ENCODE results near the gene GTPBP2. TPM values are rescaled to one million over a fixed set of nuclear protein-coding genes. Genes with fewer than 3 reads are reported as not detected.
"Not testable (repeated sequence)": the region's sequence is repeated elsewhere in the genome, so short reads cannot be mapped to it uniquely, and the experiment has no call there.

Gene GTPBP2
- total RNA-seq, 4 donors from 2014 or later, result 28.2 to 31.0 (median 30.0) TPM

DNA sequence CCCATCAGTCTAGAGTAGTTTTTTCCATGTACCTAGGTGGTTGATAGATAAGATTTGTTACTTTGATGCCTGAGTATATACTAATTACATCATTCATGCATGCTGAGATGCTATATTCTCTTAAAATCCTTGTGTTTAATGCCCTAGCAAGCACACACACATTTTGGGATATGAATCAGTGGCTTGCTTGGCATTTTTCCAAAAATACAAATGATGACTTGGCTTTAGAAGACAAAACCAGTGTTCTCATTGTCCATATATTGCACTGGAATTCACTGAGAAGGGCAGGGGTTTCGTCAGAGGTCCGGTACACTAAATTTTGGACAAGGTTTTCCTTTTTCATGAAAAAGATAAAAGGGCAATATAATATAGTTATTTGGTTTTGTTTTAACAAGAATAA lies 24.9 kb downstream of the GTPBP2 start:
- Histone ChIP-seq H3K9me3 (no peaks in the 10 kb centered on the region), H3K4me3 (no peak overlapping the region), H3K27me3 (no peaks in the 10 kb centered on the region), H3K4me1 (peaks cover 0 to 8% (median 2%) of the 10 kb centered on the region in 4 donors), H3K27ac (replicated peaks in 1 of 4) (no peak overlapping the region), H3K36me3 (peaks cover 13 to 75% (median 41%) of the 10 kb centered on the region in 4 donors)
- 79% methylated on average over 2 of the region's 2 CpGs for WGBS
- TF ChIP-seq EP300 (IDR thresholded peaks at IDR 0.05), result no peak
- no peak for TF ChIP-seq POLR2A (IDR thresholded peaks at IDR 0.05; ENCODE audit: low read depth)
- DNase-seq (ENCODE audit: extremely low spot score), result no peak
- intact Hi-C loops (cut with DNase I), result no loop called here

DNA sequence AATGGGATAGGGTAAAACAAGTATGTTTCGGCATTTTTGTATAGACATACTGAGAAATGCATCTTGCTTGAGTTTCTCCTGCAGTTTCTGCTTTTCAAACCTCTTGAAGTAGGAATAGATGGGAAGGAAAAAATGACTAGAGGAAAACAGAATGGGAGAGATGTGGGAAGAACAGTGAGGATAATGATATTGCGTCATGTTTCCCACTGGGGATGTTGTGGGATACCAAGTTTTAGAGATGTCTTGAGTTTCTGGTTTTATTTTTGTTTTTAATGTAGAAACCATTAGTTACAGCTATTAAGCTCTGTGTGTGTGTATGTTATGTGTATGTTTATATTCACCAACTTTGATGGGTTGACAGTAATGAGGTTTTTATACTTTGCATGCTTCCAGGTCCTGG lies 28.5 kb downstream of the GTPBP2 start:
- TF ChIP-seq POLR2AphosphoS5 (IDR thresholded peaks at IDR 0.05) (no peak), POLR2A (IDR thresholded peaks at IDR 0.05; ENCODE audit: low read depth) (no peak), EP300 (IDR thresholded peaks at IDR 0.05) (no peak)
- TF ChIP-seq, protein P1, sequence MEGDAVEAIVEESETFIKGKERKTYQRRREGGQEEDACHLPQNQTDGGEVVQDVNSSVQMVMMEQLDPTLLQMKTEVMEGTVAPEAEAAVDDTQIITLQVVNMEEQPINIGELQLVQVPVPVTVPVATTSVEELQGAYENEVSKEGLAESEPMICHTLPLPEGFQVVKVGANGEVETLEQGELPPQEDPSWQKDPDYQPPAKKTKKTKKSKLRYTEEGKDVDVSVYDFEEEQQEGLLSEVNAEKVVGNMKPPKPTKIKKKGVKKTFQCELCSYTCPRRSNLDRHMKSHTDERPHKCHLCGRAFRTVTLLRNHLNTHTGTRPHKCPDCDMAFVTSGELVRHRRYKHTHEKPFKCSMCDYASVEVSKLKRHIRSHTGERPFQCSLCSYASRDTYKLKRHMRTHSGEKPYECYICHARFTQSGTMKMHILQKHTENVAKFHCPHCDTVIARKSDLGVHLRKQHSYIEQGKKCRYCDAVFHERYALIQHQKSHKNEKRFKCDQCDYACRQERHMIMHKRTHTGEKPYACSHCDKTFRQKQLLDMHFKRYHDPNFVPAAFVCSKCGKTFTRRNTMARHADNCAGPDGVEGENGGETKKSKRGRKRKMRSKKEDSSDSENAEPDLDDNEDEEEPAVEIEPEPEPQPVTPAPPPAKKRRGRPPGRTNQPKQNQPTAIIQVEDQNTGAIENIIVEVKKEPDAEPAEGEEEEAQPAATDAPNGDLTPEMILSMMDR (IDR thresholded peaks at IDR 0.05), result no peak
- no peaks in the 10 kb centered on the region for H3K9me3 ChIP-seq
- no peaks in the 10 kb centered on the region for H3K27me3 ChIP-seq
- intact Hi-C loops (cut with DNase I), result no loop called here
- no peak overlapping the region for H3K27ac ChIP-seq (replicated peaks in 1 of 4)
- no peak for DNase-seq (ENCODE audit: extremely low spot score)
- H3K4me3 ChIP-seq, result no peak overlapping the region
- 96% methylated on average over 2 of the region's 2 CpGs for WGBS
- peaks cover 0 to 4% (median 0%) of the 10 kb centered on the region in 4 donors for H3K4me1 ChIP-seq
- peaks cover 12 to 83% (median 52%) of the 10 kb centered on the region in 4 donors for H3K36me3 ChIP-seq

DNA sequence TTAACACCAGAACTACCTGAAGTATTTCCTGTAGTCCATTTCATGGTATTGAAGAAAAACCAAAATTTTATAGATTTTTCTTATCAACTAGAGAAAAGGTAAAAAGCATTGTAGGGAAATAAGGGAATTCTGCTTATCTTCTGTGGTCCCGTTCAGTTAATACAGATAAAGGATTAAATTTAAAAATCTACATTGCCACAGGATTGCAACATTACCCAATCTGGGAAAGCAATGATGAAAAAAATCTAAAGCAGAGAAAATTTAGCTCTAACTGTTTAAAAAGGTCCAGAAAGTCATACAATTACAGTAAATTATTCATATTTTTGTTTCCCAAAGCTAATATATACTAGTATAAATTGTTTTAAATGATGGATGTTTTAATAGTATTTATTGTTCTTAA lies 35.1 kb downstream of the GTPBP2 start:
- Histone ChIP-seq H3K27me3 (no peaks in the 10 kb centered on the region), H3K4me1 (no peaks in the 10 kb centered on the region), H3K27ac (replicated peaks in 1 of 4) (no peak overlapping the region), H3K4me3 (no peak overlapping the region), H3K36me3 (peaks cover 4 to 66% (median 30%) of the 10 kb centered on the region in 4 donors), H3K9me3 (no peaks in the 10 kb centered on the region)
- intact Hi-C loops (cut with DNase I), result no loop called here
- TF ChIP-seq EP300 (IDR thresholded peaks at IDR 0.05), result no peak
- no peak for TF ChIP-seq POLR2A (IDR thresholded peaks at IDR 0.05; ENCODE audit: low read depth)
- TF ChIP-seq, protein P1 (IDR thresholded peaks at IDR 0.05), result no peak
- TF ChIP-seq POLR2AphosphoS5 (IDR thresholded peaks at IDR 0.05), result no peak
- 80% methylated on average over 1 of the region's 1 CpG for WGBS
- DNase-seq (ENCODE audit: extremely low spot score), result no peak

DNA sequence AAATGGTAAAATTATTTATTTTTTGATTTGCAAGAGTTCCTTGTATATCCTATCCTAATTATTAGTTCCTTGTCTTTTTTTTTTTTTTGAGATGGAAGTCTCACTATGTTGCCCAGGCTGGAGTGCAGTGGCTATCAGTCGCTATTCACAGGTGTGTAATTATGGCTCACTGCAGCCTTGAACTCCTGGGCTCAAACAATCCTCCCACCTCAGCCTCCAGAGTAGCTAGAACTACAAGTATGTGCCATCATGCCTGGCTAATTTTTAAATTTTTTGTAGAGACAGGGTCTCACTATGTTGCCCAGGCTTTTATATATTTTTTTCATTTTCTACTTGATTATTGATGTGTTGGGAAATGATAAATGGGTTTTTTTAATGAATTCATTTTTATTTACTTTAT lies 39.5 kb downstream of the GTPBP2 start:
- H3K27me3 ChIP-seq; H3K9me3 ChIP-seq; DNase-seq (ENCODE audit: extremely low spot score); H3K4me1 ChIP-seq; H3K4me3 ChIP-seq; intact Hi-C loops (cut with DNase I); H3K27ac ChIP-seq (replicated peaks in 1 of 4): not testable (repeated sequence)
- H3K36me3 ChIP-seq, result peaks cover 19 to 84% (median 51%) of the 10 kb centered on the region in 4 donors
- 91% methylated on average over 1 of the region's 1 CpG for WGBS

DNA sequence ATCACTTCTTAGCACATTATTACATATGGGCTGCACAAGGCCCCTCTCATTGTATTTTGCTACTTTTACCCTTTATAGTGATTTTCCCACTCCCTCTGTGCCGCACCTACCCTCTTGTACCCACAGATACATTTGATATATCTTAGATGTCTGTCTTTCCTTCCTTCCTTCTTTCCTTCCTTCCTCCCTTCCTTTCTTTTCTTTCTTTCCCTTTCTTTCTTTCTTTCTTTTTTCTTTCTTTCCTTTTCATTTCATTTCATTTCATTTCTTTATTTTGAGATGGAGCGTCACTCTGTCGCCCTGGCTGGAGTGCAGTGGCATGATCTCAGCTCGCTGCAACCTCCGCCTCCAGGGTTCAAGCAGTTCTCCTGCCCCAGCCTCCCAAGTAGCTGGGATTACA lies 40.9 kb downstream of the GTPBP2 start:
- Histone ChIP-seq H3K27ac (replicated peaks in 1 of 4) (no peak overlapping the region), H3K27me3 (no peaks in the 10 kb centered on the region), H3K9me3 (no peaks in the 10 kb centered on the region), H3K4me3 (no peak overlapping the region), H3K4me1 (no peaks in the 10 kb centered on the region), H3K36me3 (peaks cover 31 to 94% (median 64%) of the 10 kb centered on the region in 4 donors)
- TF ChIP-seq POLR2AphosphoS5 (IDR thresholded peaks at IDR 0.05), result no peak
- TF ChIP-seq POLR2A (IDR thresholded peaks at IDR 0.05; ENCODE audit: low read depth), result no peak
- TF ChIP-seq, protein P1 (IDR thresholded peaks at IDR 0.05), result no peak
- no peak for TF ChIP-seq EP300 (IDR thresholded peaks at IDR 0.05)
- no peak for DNase-seq (ENCODE audit: extremely low spot score)
- intact Hi-C loops (cut with DNase I), result no loop called here
- WGBS, result 97% methylated on average over 5 of the region's 5 CpGs

DNA sequence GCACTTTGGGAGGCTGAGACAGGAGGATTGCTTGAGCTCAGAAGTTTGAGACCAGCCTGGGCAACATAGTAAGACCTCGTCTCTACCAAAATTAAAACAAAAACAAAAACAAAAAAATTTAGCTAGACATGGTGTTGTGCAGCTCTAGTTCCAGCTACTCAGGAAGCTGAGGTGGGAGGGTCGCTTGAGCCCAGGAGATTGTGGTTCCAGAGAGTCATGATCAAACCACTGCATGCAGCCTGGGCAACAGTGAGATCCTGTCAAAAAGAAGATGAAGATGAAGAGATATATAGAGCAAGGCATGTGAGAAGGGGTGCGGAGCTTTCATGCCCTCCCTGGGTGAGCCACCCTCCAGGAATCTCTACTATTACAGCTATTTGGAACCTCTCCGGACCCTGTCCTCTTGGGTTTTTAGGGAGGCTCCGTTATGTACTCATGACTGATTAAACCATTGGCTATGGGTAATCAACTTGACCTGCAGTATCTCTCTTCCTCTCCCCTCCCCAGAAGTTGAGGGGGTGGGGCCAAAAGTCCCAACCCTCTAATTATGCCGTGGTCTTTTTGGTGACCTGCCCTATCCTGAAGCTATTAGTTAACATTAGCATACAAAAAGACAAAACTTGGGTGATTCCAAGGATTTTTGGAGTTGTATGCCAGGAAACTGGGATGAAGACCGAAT lies 44.0 kb downstream of the GTPBP2 start:
- DNase-seq (ENCODE audit: extremely low spot score), result no peak
- Histone ChIP-seq H3K4me3 (no peak overlapping the region), H3K36me3 (peaks cover 35 to 77% (median 61%) of the 10 kb centered on the region in 4 donors), H3K27me3 (no peaks in the 10 kb centered on the region), H3K9me3 (no peaks in the 10 kb centered on the region), H3K27ac (replicated peaks in 1 of 4) (no peak overlapping the region), H3K4me1 (no peaks in the 10 kb centered on the region)
- WGBS, result 93% methylated on average over 7 of the region's 7 CpGs
- TF ChIP-seq, protein P1 (IDR thresholded peaks at IDR 0.05), result no peak
- TF ChIP-seq POLR2AphosphoS5 (IDR thresholded peaks at IDR 0.05) (no peak), POLR2A (IDR thresholded peaks at IDR 0.05; ENCODE audit: low read depth) (no peak), EP300 (IDR thresholded peaks at IDR 0.05) (no peak)
- intact Hi-C loops (cut with DNase I), result no loop called here

All from esophagus muscularis mucosa (tissue), 4 donors.